Measurements from ENCODE around the gene SETD5.
"Not testable (repeated sequence)": the region's sequence is repeated elsewhere in the genome, so short reads cannot be mapped to it uniquely, and the experiment has no call there.

Gene SETD5

DNA sequence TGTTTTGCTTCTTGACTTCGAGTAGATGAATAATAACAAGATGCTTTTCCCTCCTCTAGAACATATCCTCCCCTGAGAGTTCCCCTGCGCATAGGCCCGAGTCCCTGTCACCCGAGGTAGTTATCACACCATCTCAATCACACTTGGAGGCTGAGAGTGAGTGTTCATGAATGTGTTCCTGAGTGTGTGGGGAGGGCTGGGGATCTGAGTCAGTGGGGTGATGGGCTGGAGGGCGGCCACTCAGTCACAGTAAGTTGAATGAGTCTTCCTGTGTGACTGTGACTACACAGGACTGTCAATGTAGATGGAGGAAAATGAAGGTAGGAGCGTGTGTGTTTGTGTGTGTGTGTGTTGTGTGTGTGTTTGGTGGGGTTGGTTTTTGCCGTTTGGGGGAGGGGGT, 71.0 kb downstream of the SETD5 start:
- no peak for DNase-seq

DNA sequence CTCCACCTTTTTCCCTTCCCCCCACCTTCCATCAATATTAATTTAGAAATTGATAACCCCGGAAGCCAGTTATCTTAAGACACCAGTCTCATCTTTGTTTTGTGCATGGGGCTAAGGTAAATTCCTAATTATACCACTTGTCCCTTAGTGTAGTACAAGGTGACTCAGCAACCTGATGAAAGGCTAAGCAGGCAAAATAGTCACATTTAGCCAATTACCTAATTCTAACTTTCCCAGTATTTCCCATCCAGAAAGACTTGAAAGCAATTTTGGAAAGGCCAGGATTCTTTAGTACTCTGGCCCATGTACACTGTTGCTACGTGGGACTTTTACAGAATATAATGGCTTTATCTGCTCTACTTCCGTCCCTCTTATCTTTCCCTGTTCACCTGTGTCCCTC, 72.6 kb downstream of the SETD5 start:
- DNase-seq, result no peak

DNA sequence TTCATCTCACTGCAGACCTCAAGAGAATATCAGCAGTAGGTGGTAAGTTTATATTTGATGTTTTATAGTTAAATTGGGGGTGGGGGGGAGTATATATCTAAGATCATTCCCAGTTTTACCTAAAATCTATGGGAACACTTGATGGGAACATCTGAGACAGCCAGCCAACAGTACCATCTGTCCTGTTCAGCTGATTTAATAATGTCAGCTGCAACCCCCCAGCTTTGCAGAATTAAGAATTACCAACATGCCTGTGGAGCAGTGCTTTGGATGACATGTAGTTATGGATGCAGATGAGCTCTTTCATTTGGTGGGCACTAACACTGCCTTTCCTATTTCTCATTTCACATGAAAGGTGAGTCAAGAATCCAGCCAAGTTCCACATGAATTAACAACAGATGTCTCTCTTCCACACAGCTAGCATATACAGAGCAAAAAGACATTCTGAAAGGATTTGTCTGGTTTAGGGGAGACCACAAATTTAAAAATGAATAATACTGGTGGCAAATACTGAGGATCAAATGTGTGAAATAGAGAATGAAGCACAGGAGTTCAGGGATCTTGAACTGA, 76.2 kb downstream of the SETD5 start:
- no peak for DNase-seq

DNA sequence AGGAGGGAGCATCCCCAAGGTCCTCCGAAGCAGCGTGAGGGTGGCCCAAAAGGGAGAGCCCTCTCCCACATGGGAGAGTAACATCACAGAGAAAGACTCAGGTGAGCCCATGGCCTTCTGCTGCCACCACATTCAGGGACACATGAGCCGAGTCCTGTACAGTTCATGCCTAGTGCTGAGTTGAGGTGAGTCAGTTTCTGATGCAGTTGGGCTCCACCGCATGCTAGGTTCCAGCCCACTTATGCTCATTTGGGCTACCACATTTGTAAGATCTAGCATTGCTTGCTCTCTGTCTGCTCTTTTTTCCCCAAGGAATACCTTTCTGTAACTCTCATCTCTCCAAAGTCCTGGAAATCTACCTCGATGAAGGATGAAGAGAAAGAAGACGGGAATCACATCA, 77.1 kb downstream of the SETD5 start:
- DNase-seq, result no peak

DNA sequence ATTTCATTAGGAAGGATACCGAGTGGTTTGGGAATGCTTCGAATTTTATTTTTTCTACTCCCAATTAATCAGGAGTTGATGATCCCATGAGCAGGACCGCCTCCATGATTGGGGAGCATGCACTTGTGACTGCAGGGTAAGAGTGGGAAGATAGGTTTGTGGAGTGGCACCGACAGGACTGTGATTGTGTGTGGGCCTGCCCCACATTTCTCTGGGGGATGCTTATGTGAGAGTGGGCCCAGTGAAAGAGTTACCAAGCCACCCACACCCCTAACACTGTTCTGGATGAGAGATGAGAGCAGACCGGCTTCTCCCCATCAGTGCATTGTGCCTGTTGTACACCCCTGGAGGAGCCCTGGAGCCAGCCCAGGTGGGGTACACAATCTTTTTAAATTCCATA, 79.5 kb downstream of the SETD5 start:
- no peak for DNase-seq

DNA sequence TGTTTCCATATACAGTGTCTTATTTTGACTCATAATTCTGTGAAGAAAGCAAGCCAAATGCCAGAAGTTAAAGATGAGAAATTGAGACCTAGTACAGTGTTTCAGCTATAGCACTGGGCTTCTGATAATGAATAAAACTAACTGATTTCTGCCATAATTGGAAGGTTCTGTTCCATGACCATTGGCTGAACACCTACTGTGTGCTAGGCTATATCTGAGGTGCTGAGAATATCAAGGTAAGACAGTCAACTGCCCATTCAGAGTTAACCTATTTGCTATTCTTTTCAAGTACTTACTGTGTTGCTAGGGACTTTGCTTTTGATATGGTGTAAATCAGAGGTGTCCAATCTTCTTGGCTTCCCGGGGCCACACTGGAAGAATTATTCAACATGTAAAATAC, 82.8 kb downstream of the SETD5 start:
- DNase-seq, result no peak

DNA sequence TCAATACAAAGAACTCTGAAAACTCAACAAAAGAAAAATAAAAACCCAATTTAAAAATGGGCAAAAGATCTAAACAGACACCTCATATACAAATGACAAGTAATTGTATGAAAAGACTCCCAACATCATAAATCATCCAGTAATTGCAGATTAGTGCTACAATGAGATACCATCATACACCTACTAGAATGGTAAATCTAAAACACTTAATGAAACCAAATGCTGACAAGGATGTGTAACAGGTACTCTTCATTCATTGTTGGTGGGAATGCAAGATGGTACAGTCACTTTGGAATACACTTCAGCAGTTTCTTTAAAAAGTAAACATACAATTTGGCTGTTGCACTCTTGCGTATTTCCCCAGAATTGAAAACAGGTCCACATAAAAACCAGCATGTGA, 87.8 kb downstream of the SETD5 start:
- no peak for DNase-seq

DNA sequence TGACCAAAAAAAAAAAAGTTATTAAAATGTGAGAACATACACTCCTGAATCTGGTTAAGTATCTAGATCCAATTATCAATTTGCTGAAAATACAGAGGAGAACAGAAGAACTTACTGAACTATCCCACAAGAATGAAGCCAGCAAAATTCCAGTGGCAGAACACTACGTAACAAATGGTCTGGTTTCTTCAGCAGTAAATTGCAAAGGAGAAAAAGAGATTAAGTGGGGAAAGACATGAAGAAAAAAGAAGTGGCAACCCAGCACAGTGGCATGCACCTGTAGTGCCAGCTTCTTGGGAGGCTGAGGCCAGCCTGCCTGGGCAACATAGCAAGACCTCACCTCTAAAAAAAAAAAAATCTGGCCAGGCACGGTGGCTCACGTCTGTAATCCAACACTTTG, 94.1 kb downstream of the SETD5 start:
- DNase-seq, result no peak

DNA sequence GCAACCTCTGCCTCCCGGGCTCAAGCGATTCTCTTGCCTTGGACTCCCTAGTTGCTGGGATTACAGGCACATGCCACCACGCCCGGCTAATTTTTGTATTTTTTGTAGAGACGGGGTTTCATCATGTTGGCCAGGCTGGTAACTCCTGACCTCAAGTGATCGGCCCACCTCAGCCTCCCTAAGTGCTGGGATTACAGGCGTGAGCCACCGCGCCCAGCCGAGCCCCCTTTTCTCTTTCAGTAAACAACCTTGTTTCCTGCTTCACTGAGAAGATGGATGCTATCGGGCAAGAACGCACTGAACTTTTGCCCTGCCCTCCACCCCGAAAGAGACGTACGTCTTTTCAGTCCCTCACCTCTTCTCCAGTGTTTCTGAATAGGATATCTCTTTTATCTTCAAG, 96.6 kb downstream of the SETD5 start:
- not testable (repeated sequence) for DNase-seq

DNA sequence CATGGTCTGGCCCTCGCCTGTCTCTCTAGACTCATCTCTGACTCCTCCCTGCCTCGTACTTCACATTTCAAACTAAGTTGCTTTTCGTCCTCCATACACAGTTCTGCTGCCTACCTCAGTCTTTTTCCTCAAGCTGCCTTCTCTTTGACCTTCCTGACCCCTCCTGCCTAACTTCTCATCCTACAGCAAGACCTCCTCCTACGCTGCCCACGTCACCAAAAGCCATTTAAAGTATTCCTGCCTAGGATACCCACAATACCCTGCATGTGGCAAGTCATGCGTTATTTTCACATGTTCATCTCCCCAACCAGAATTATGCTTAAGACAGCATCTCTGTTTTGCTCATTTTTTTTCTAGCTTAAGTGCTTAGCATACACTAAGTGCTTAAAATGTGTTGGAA, 99.5 kb downstream of the SETD5 start:
- DNase-seq, result no peak

DNA sequence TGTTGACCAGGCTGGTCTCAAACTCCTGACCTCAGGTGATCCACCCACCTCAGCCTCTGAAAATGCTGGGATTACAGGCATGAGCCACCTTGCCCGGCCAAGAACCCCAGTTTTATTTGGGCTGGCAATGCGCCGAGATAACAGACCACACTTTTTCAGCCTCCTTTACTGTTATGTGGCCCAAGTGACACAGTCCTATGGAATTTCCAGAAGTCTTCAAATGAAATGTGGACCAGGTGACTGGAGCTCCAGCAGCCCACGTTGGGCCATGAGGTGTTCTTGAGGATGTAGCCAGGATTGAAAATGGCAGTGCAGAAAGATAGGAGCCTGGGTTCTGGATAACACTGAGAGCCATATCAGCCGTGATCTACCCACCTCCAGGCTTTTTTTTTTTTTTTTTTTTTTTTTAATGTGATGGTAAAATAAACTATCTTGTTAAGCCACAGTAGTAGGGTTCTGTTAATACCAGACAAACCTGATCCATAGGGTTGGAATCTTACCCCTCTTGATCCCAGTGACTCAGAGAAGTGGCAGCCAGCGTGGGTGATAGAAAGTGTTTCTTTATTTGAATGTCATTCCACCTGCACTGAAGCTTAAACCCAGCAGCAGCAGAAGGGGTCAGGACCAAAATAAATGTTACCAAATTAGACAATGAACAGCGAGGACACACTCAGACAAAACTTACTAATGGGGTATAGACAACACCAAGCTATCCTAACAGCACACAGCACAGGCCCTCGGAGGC, 100.6 kb downstream of the SETD5 start:
- no peak for DNase-seq

DNA sequence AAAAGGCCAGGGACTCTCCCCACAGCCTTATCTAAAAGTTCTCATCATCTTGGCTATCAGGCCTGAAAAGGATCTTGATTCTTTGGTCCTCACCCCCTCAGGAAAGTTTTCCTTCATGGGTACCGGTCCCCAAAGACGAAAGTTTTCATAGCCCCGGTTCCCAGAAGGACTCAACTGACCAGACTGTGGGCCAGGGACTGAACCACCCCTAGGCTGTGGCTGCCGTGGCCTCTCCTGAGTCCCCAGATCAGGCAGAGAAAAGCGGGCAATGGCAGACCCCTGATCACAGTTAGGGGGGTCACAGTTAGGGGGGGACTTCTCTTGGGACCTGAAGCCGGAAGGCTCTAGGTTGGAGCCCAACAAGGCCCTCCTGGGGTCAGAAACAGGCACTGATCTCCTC, 101.4 kb downstream of the SETD5 start:
- no peak for DNase-seq

DNA sequence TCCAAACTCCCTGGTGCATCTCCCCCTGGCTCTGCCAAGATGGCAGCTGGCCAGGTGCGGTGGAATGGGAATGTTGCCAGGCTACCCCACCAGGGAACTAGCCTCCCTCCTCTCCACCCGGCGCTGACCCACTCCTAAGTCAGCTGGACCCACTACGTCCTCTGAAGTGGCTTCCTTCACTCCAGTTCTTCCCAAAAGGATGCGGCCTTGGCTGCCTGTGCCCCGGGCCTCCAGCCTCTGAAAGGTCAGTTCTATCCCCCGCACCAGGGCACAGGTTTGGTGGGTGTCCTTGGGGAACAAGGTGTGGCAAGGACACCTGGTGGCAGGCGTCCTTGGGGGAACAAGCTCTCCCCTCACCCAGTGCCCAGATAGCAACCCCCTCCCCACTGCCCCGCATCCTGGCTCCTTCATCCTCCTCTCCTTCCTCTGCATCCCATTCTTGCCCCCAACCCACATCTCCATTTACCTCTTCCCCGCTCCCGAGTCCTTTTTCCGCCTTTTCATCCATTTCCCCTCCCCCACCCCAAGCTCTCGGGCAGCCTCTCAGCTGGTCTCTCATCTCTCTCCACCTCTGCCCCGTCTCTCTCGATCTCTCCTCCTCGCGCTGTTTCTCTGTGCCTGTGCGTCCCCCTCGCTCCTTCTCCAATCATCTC, 102.2 kb downstream of the SETD5 start:
- DNase-seq, result no peak

DNA sequence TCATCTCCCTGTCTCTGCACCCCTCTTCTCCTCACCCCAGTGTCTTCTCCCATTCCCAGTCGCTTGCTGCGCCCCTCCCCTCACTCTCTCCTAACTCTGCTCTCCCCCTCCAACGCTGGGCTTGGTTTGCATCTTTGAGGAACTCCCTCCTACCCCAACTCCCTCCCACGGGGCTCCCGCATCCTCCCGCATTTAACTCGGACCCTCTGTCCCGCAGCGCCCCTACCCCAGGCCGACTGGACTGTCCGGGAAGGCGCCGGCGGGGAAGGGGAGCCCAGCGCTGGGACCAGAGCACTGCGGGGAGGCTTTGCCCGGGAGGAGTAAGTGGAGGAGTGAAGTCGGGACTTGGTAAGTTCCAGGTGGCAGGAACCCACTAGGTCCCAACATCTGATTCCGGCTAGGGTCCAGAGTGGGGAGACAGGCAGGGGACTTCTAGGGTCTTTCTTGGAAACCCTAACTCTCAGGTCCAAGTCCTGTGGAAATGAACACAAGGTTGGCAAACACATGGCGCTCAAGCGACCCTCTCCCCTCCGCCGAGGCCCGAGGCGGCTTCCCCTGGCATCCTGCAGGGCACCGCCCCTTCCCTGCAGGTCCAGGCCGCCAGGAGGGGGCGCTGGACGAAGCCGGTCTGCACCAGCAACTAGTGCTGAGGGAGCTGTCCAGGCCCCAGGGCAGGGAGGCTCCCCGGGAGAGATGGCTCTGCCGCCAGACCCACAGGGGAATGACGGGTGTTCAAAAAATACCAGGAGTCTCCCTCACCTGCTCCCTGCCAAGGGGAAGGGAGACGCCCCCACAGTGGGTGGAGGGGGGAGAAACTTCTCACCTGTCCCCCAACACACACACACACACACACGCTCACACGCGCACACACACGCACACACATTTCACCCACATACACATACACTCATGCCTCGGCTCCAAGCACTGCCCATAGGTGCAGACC, 103.0 kb downstream of the SETD5 start:
- no peak for DNase-seq

DNA sequence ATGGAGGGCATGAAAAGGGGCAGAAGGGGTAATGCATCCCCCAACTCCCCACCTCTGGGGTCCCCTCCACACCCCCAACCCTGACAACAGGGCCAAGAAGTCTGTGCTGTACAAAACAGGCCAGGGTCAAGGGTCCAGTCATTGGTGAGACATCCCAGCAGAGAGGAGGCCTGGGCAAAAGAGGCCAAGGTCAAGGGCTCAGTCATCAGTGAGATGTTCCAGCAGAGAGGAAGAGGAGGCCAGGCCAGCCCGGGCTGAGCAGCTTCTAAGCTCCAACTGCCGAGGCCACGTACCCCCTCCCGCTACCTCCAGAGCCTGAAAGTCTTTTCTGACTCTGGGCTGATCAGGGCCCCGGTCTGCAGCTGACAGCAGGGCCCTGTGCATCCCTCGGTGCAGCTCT, 103.8 kb downstream of the SETD5 start:
- no peak for DNase-seq

DNA sequence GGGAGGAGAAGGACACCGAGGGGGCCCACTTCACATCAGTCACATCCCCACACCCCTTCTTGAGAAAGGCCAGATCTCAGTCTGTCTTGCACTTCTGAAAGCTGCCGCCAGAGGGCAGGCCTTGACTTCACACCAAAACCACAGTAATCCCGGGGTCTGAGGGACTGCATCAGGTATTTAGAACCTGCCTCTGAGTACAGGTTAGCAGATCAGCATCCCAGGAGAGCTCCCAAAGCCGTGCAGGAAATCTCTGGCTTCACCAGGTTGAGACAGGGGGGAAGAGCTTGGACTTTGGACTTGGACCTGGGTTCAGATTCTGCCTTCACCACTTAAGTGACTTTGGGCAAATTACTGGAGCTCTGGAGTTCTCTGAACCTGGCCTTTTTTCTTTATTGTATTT, 105.9 kb downstream of the SETD5 start:
- DNase-seq, result peak; percentile 12

DNA sequence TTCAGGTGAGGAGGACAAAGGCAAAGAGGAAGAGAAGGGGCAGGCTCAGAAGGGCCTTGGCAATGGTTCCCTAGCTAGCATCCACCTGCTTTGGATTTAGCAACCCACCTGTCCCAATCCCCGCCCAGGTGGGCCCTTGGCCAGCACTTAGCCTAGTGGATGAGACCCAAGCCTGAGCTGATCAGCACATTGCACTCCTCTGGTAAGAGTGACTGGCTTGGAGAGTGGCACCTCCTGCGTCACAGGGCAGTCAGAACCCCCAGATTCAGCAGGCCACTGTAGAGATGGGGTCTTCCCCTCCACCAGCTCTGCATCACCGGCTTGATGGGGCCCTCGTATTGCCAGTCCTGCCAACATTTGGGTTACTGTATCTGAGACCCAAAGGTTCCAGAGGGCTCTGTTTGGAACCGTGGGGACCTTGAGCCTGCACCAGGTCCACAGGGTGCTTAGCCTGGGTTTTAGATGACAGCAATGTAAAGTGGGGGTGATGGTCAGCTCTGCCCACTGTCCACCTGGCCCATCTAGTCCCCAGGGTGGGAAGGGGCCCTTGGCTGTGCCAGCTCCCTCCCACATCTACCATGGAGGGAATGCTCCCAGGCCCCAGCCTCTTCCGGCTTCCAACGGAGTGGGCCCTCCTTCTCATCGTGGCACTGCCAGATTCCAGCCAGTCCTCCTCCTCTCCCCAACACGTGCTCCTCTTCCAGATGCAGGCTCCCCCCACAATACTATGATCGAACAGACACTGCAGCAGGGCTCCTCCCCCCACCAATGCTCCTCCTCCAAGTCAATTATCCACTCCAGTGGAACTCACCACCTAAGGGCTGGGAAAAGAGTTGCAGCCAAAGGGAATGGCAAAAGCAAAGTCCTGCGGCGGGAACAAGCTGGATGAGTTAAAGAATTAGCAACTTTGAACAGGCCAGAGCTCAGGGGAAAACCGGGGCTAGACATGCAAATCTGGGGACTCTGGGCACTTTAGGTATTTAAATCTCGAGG, 110.5 kb downstream of the SETD5 start:
- DNase-seq, result no peak

DNA sequence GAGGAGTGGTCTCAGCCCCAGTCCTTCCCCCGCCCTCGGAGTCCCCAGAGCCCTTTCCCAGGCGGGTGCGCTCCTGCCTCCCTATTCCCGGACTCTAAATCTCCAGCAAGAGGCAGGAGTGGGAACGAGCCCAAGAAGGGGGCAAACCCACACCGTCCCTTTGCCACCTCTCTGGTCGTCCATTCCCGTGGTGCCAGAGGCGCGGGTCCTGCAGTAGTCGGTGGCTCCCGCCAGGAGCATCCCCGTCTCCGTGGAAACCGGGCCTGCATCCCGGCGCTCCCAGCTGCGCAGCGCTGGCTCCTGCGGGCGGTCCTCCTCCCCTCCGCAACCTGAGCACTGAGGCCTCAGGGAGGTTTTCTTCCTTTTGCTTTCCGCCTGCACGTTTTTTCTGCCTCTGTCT, 111.4 kb downstream of the SETD5 start:
- DNase-seq, result no peak

DNA sequence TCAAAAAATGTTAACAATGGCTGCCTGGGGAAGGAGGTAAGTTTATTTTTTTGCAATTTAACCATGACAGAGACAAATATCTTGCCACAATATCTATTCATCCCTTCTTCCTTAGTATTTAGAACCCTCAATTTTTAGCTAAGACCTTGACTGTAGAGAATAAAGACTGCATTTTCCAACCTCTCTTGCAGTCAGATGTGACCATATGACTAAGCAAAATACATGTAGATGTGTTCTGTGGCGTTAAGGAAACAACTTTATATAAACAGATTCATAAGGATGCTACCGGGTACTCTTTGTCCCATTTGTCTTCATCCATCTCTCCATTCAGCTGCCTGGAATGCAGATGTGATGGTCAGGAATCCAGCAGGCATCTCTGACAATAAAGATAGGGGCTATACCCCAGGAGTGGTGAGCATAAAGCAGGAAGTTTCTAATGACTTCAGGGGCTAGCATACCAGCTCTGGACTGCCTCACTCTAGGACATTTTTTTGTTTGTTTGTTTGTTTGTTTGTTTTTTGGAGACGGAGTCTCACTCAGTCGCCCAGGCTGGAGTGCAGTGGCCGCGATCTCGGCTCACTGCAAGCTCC, 115.1 kb downstream of the SETD5 start:
- DNase-seq, result no peak

DNA sequence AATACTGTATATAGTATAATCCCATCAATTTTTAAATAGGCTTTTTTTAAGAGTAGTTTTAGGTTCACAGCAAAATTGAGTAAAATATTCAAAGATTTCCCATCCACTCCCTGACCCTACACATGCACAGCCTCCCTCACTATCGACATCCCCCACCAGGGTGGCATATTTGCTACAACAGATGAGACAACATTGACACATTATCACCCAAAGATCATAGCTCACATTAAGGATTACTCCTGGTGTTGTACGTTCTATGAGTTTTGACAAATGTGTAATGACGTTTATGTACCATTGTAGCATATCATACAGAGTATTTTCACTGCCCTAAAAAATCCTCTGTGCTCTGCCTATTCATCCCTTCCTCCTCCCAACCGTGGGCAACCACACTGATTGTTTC, 116.9 kb downstream of the SETD5 start:
- no peak for DNase-seq

DNA sequence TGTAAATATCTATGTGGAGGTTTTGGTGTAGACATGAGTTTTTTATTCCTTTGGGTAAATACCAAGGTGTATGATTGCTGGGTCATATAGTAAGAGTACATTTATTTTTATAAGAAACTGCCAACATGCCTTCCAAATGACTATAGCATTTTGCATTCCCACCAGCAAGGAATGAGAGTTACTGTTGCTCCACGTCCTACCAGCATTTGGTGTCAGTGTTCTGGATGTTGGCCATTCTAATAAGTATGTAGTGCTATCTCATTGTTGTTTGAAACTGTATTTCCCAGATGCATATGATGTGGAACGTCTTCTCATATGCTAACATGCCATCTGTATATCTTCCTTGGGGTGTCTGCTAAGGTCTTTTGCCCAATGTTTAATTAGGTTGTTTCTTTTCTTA, 117.5 kb downstream of the SETD5 start:
- no peak for DNase-seq

DNA sequence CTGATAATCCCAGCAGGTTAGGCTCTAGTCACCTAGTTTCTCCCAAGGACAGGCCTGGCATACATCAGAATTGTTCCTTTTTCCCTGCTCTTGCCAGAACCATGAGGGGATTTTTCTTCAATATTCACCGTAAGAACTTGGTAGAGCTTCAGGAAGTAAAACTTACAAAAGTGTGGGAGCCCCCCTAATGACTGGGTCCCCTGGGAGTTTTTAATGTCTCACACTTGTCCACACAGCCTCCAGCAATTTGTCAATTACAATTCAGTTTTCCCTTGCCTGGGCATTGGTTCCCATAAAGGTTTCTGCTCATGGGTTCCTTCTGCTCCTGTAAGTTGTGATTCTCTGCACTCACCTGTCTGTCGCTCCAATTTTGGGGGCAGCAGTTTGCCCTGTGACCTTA, 127.7 kb downstream of the SETD5 start:
- DNase-seq, result no peak

All from NCI-H1694 treated with DMSO at 0.1 percent for 48 hours (cell line).